DND-41 (cell line): ENCODE results near the gene NEDD4L.

ENCODE experiments used
- ATAC-seq: fragments of 200-7000 bp; cut with Tn5 transposase; 3 replicates; pipeline ENCODE4 v1.9.1; 2021; ENCODE audit warnings: low read depth; ENCODE audit not compliant: insufficient read depth
- DNase-seq: peaks from one replicate; pipeline ENCODE4 v3.0.0-alpha.2; 2020
- H2AFZ ChIP-seq: 2 replicates; pipeline ENCODE4 v1.6.0; 2012; ENCODE audit warnings: low read depth, low read length
- H3K27ac ChIP-seq: 2 replicates; pipeline ENCODE4 v1.5.1; 2012; ENCODE audit warnings: low read length, inconsistent platforms
- H3K27me3 ChIP-seq: fragments of 200-600 bp; sonication (generic); 2 replicates; pipeline ENCODE4 v1.6.0; 2012; ENCODE audit warnings: low read length, mild to moderate bottlenecking, inconsistent platforms; ENCODE audit not compliant: insufficient read depth, poor library complexity
- H3K36me3 ChIP-seq: 2 replicates; pipeline ENCODE4 v1.5.1; 2012; ENCODE audit warnings: low read length, inconsistent platforms; ENCODE audit not compliant: insufficient read depth
- H3K4me1 ChIP-seq: 2 replicates; pipeline ENCODE4 v1.5.1; 2012; ENCODE audit warnings: mild to moderate bottlenecking, low read length; ENCODE audit not compliant: insufficient read depth
- H3K4me2 ChIP-seq: 2 replicates; pipeline ENCODE4 v1.6.0; 2012; ENCODE audit warnings: mild to moderate bottlenecking, moderate library complexity, low read length, inconsistent platforms; ENCODE audit not compliant: insufficient read depth
- H3K4me3 ChIP-seq, 2 experiments: fragments of 200-600 bp in 1 of 2; shearing (Covaris generic) in 1 of 2; 2 replicates each; pipeline ENCODE4 v1.5.1; 2012 to 2016; ENCODE audit warnings: inconsistent platforms in 2 of 2, low read length in 2 of 2, mild to moderate bottlenecking in 2 of 2, low read depth in 1 of 2, moderate library complexity in 1 of 2
- H3K79me2 ChIP-seq: 2 replicates; pipeline ENCODE4 v1.6.0; 2012; ENCODE audit warnings: low read length, inconsistent platforms; ENCODE audit not compliant: insufficient read depth
- H3K9ac ChIP-seq: 2 replicates; pipeline ENCODE4 v1.6.0; 2012; ENCODE audit warnings: low read depth, mild to moderate bottlenecking, inconsistent platforms, low read length, moderate library complexity
- H3K9me3 ChIP-seq: 2 replicates; pipeline ENCODE4 v1.5.1; 2012; ENCODE audit warnings: low read length, moderate library complexity, mild to moderate bottlenecking, inconsistent platforms; ENCODE audit not compliant: insufficient read depth, severe bottlenecking
- H4K20me1 ChIP-seq: 2 replicates; pipeline ENCODE4 v1.6.0; 2012; ENCODE audit warnings: low read length; ENCODE audit not compliant: insufficient read depth
- EZH2 ChIP-seq: IDR thresholded peaks from 3 replicates; pipeline ENCODE4 v1.6.1; 2012; ENCODE audit warnings: borderline replicate concordance, low read depth, mild to moderate bottlenecking, moderate library complexity, low read length, inconsistent platforms; ENCODE audit not compliant: severe bottlenecking
- TF ChIP-seq, protein P1 (sequence below): IDR thresholded peaks from 2 replicates; pipeline ENCODE4 v1.5.1; 2012; ENCODE audit warnings: borderline replicate concordance, low read length, moderate library complexity, mild to moderate bottlenecking; ENCODE audit not compliant: poor library complexity, severe bottlenecking; ENCODE audit errors: extremely low read depth

The NEDD4L gene

DNA sequence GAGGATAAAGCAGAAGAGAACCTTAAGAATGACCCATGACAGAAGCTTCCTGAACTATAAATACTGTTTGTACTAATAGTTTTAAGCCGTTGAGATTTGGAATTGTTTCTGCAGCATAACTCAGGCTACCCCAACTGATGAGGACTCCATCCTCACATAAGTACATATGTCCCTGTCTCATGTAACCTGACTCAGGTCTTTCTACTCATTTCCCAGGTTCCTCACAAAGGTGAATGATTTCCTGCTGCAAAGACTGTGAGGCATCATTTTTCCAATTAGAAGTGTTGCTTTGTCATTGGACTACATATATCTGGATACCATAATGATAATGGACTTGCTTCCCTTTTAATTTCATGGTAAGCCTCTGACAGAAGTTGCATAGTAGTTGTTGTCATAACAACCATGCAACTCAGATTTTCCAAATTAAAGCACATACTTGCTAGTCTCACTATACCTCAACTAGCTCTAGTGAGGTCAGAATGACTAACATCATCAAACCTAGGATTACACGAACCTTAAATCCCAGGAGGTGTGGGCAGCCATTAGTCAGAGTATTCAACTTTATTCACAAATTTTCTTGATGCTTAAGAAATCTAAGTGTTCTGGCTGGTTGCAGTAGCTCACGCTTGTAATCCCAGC, 38.0 kb upstream of the NEDD4L start:
- Histone ChIP-seq H3K4me3 (no peak overlapping the region), H4K20me1 (no peaks in the 10 kb centered on the region), H3K9me3 (no peaks in the 10 kb centered on the region), H2AFZ (no peak overlapping the region), H3K4me1 (no peaks in the 10 kb centered on the region), H3K4me2 (no peak overlapping the region), H3K27ac (no peak overlapping the region), H3K36me3 (no peaks in the 10 kb centered on the region), H3K79me2 (no peaks in the 10 kb centered on the region), H3K27me3 (peaks cover 4% of the 10 kb centered on the region), H3K9ac (no peak overlapping the region)
- ATAC-seq: no peak
- TF ChIP-seq, protein P1, sequence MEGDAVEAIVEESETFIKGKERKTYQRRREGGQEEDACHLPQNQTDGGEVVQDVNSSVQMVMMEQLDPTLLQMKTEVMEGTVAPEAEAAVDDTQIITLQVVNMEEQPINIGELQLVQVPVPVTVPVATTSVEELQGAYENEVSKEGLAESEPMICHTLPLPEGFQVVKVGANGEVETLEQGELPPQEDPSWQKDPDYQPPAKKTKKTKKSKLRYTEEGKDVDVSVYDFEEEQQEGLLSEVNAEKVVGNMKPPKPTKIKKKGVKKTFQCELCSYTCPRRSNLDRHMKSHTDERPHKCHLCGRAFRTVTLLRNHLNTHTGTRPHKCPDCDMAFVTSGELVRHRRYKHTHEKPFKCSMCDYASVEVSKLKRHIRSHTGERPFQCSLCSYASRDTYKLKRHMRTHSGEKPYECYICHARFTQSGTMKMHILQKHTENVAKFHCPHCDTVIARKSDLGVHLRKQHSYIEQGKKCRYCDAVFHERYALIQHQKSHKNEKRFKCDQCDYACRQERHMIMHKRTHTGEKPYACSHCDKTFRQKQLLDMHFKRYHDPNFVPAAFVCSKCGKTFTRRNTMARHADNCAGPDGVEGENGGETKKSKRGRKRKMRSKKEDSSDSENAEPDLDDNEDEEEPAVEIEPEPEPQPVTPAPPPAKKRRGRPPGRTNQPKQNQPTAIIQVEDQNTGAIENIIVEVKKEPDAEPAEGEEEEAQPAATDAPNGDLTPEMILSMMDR: no peak
- TF ChIP-seq EZH2: no peak
- DNase-seq: no peak

DNA sequence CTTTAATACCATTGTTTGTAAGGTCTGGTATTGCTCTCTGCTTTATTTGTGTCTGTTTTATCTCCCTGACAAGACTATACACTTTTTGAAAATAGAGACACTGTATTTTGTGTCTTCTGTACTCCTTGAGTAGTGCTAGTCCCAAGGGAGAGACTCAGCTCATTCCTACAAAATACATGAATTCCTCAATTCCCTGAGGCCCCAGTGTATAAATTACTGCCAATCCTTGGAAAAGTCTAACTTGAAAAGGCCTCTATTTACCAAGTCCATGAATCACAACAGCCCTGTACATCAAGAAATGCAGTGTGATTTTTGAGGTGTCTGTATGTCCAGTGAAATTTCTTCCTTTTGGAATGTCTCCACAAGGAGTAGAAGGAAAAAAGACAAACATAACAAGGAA, 34.9 kb upstream of the NEDD4L start:
- Histone ChIP-seq H3K4me2 (no peak overlapping the region), H3K36me3 (no peaks in the 10 kb centered on the region), H3K9me3 (no peaks in the 10 kb centered on the region), H3K27me3 (peaks cover 9% of the 10 kb centered on the region), H3K9ac (no peak overlapping the region), H3K4me3 (no peak overlapping the region), H2AFZ (no peak overlapping the region), H3K79me2 (no peaks in the 10 kb centered on the region), H3K27ac (no peak overlapping the region), H4K20me1 (no peaks in the 10 kb centered on the region), H3K4me1 (no peaks in the 10 kb centered on the region)
- no peak for DNase-seq
- TF ChIP-seq EZH2: no peak
- TF ChIP-seq, protein P1: no peak
- no peak for ATAC-seq

DNA sequence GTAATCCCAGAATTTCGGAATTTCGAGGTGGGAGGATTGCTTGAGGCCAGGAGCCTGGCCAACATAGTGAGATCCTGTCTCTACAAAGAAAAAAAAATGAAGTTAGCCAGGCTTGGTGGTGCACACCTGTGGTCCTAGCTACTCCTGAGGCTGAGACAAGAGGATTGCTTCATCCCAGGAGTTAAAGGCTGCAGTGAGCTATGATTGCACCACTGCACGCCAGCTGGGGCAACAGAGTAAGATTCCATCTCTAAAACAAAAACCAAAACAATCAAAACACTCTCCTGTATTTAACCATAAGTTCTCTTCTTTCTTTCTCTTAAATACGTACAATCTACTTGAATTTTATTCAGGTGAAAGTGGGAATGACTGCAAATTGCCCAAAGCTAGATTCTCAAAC, 33.8 kb upstream of the NEDD4L start:
- Histone ChIP-seq H3K79me2 (no peaks in the 10 kb centered on the region), H3K27me3 (peaks cover 9% of the 10 kb centered on the region), H3K4me1 (no peaks in the 10 kb centered on the region), H3K9me3 (no peaks in the 10 kb centered on the region), H3K4me3 (no peak overlapping the region), H2AFZ (no peak overlapping the region), H4K20me1 (no peaks in the 10 kb centered on the region), H3K4me2 (no peak overlapping the region), H3K36me3 (no peaks in the 10 kb centered on the region), H3K9ac (no peak overlapping the region), H3K27ac (no peak overlapping the region)
- TF ChIP-seq, protein P1: no peak
- TF ChIP-seq EZH2: no peak
- DNase-seq: no peak
- ATAC-seq: no peak

DNA sequence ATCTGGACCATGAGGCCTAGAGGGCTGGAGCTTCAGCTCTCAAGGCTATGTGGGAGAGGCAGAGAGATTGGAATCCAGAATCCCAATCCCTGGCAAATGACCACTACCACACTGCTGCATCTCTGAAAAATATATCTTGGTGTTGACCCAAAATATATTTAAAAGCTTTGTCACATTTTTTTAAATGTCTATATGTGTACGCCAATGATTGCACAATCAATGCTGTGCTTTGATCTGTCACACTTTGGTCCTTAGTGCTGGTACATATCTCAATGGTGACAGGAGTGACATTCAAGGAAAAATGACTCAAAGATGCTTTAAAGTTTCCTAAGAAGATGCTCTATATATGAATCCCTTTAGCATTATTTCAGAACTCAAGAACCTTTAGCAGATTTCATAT, 31.7 kb upstream of the NEDD4L start:
- TF ChIP-seq, protein P1: no peak
- no peak for TF ChIP-seq EZH2
- Histone ChIP-seq H3K27me3 (peaks cover 12% of the 10 kb centered on the region), H3K4me3 (no peak overlapping the region), H3K9ac (no peak overlapping the region), H3K9me3 (no peaks in the 10 kb centered on the region), H3K4me2 (no peak overlapping the region), H3K79me2 (no peaks in the 10 kb centered on the region), H3K4me1 (no peaks in the 10 kb centered on the region), H4K20me1 (no peaks in the 10 kb centered on the region), H3K27ac (no peak overlapping the region), H2AFZ (no peak overlapping the region), H3K36me3 (no peaks in the 10 kb centered on the region)
- no peak for ATAC-seq
- DNase-seq: no peak
